HG02943 (cell line): ENCODE measurements around the gene NUCB2.

Source experiments
- ATAC-seq: cut with Tn5 transposase; IDR thresholded peaks from one replicate; pipeline ENCODE4 v1.9.1; 2021; ENCODE audit warnings: mild to moderate bottlenecking, low read depth, moderate library complexity; ENCODE audit not compliant: unreplicated experiment

Gene NUCB2

GRCh38 chr11:17378655-17379054, 102.1 kb downstream of the NUCB2 start:
- no peak for ATAC-seq

- no peak for ATAC-seq
Observed at GRCh38 chr11:17379383-17380180, 103.0 kb downstream of the NUCB2 start.

- ATAC-seq, result no peak
Observed at GRCh38 chr11:17381156-17381555, 104.6 kb downstream of the NUCB2 start.
